HUES64 (cell line): Measurements from ENCODE around the gene LEPR.
"Not testable (repeated sequence)": the region's sequence is repeated elsewhere in the genome, so short reads cannot be mapped to it uniquely, and the experiment has no call there.

Experiments used
- H3K27ac ChIP-seq: 2 replicates; pipeline ENCODE4 v1.7.0; 2013; ENCODE audit warnings: low read depth, low read length, inconsistent platforms
- H3K27me3 ChIP-seq: 2 replicates; pipeline ENCODE4 v1.6.1; 2013; ENCODE audit warnings: mild to moderate bottlenecking, low read length; ENCODE audit not compliant: insufficient read depth
- H3K36me3 ChIP-seq: 2 replicates; pipeline ENCODE4 v1.6.1; 2013; ENCODE audit warnings: mild to moderate bottlenecking, low read length; ENCODE audit not compliant: insufficient read depth
- H3K4me1 ChIP-seq: 2 replicates; pipeline ENCODE4 v1.6.1; 2013; ENCODE audit warnings: mild to moderate bottlenecking, low read length, moderate library complexity; ENCODE audit not compliant: insufficient read depth
- H3K4me3 ChIP-seq: 2 replicates; pipeline ENCODE4 v1.5.1; 2013; ENCODE audit warnings: mild to moderate bottlenecking, low read length, moderate library complexity
- H3K9ac ChIP-seq: 2 replicates; pipeline ENCODE4 v1.6.1; 2013; ENCODE audit warnings: mild to moderate bottlenecking, low read depth, low read length
- H3K9me3 ChIP-seq: 2 replicates; pipeline ENCODE4 v1.6.1; 2013; ENCODE audit warnings: low read depth, low read length; ENCODE audit not compliant: insufficient read depth
- WGBS: fragments of 150-250, 120-280 bp; methylation state at CpG from one replicate; pipeline ENCODE4 v1.1.7; 2013; ENCODE audit warnings: missing lambda C conversion rate; 5-methylcytosine and 5-hydroxymethylcytosine counted together

The LEPR gene

DNA sequence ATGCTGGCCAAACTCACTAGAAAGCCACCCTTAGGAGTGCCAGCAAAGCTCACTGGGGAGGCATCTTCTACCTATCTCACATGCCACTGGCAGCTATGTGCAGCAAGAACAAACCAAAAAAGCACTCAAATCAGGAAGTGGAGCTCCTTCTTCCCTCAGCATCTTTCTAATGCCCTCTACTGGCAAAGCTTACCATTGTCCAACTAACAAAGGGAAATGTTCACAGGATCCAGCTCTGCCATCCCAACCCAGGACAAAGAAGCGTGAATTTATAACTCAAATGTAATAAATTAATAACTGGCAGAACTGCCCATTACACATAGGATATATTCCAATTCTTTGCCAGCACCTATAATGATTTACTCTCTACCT lies 38.9 kb downstream of the LEPR start:
- Histone ChIP-seq H3K4me3 (no peak overlapping the region), H3K36me3 (no peaks in the 10 kb centered on the region), H3K27me3 (no peaks in the 10 kb centered on the region), H3K9me3 (peaks cover 6% of the 10 kb centered on the region; the same call in 1 of the 2 replicates), H3K9ac (no peak overlapping the region), H3K4me1 (peaks cover 14% of the 10 kb centered on the region; the same call in 1 of the 2 replicates), H3K27ac (no peak overlapping the region)
- 93% methylated on average over 1 of the region's 1 CpG for WGBS

GRCh38 chr1:65465837-65466236 lies 45.4 kb downstream of the LEPR start:
- 100% methylated on average over 1 of the region's 1 CpG for WGBS
- not testable (repeated sequence) for H3K27me3 ChIP-seq

GRCh38 chr1:65467536-65467935 lies 47.1 kb downstream of the LEPR start:
- Histone ChIP-seq H3K36me3 (no peaks in the 10 kb centered on the region), H3K27me3 (no peaks in the 10 kb centered on the region), H3K4me1 (0 out of 2 replicates have a peak, but pooled peaks cover 4% of the 10 kb centered on the region), H3K27ac (no peak overlapping the region), H3K4me3 (no peak overlapping the region), H3K9me3 (no peaks in the 10 kb centered on the region), H3K9ac (no peak overlapping the region)
- WGBS, result 22% methylated on average over 6 of the region's 6 CpGs

More at GRCh38 chr1:65465837-65466236, 45.4 kb downstream of the LEPR start:
- H3K4me3 ChIP-seq, H3K9me3 ChIP-seq, H3K27ac ChIP-seq, H3K4me1 ChIP-seq, H3K36me3 ChIP-seq, H3K9ac ChIP-seq: not testable (repeated sequence)

DNA sequence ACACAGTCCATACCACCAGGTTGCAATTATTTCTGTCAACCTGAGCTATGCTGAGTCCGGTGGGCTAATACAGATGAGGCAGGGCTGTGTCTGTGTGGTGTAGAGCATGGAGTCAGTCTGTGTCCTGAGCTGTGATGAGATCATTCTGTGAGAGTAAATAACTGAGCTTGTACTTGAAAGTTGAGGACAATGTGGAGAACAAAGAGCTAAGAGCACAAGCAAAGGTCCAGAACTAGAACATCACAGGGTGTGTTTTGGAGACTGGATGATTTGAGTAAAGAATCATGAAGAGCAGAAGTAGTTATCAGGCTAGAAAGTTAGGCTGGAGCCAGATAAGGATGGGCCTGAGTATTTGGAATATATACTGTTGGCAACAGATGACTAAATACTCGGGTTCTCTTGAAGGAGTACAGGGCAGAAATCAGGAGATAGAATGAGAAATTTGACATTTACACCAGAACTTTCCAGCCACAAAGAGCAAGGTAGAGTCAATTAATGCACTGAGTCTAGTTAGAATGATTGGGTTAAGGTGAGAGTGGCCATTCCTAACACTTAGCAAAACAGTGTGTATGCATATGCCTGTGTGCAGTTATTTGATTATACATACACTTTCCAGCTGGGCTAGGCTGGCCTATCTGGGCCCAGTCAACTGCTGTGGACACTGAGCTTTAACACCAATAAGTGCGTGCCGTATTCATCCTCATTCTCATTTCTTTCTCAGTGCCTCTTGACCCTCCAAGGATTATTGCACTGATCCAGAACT lies 48.8 kb downstream of the LEPR start:
- 79% methylated on average over 4 of the region's 4 CpGs for whole genome bisulfite sequencing
- Histone ChIP-seq H3K27me3 (no peaks in the 10 kb centered on the region), H3K4me3 (no peak overlapping the region), H3K9me3 (no peaks in the 10 kb centered on the region), H3K9ac (no peak overlapping the region), H3K36me3 (no peaks in the 10 kb centered on the region), H3K27ac (no peak overlapping the region), H3K4me1 (0 out of 2 replicates have a peak, but pooled peaks cover 4% of the 10 kb centered on the region)

- whole genome bisulfite sequencing, result 94% methylated on average over 4 of the region's 4 CpGs
- H3K9me3 ChIP-seq, result no peaks in the 10 kb centered on the region
- H3K27ac ChIP-seq, result no peak overlapping the region
- H3K9ac ChIP-seq, result no peak overlapping the region
- no peak overlapping the region for H3K4me3 ChIP-seq
- no peaks in the 10 kb centered on the region for H3K36me3 ChIP-seq
- H3K27me3 ChIP-seq, result no peaks in the 10 kb centered on the region
- 0 out of 2 replicates have a peak, but pooled peaks cover 4% of the 10 kb centered on the region for H3K4me1 ChIP-seq
These were observed 49.4 kb downstream of the LEPR start for GRCh38 chr1:65469889-65470340.
